Lower lobe of right lung (tissue), 2 donors: ENCODE results near the gene ABCB6. TPM values are rescaled to one million over a fixed set of nuclear protein-coding genes. Genes with fewer than 3 reads are reported as not detected.

ENCODE experiments used
- ATAC-seq, 2 donors: fragments of 200-7000 bp; cut with Tn5 transposase; one replicate each; pipeline ENCODE4 v1.9.1; 2020 to 2022; ENCODE audit warnings: mild to moderate bottlenecking in 2 of 2, moderate library complexity in 2 of 2
- DNase-seq: peaks from one replicate; pipeline ENCODE4 v3.0.0-alpha.2; 2020
- H3K27ac ChIP-seq: fragments of 200-600 bp; one replicate; pipeline ENCODE4 v1.8.0; 2022
- H3K27me3 ChIP-seq: fragments of 200-600 bp; one replicate; pipeline ENCODE4 v1.8.0; 2022; ENCODE audit warnings: low read depth
- H3K36me3 ChIP-seq: fragments of 200-600 bp; one replicate; pipeline ENCODE4 v1.8.0; 2022; ENCODE audit warnings: mild to moderate bottlenecking
- H3K4me1 ChIP-seq: fragments of 200-600 bp; one replicate; pipeline ENCODE4 v1.8.0; 2022
- H3K4me3 ChIP-seq: fragments of 200-600 bp; one replicate; pipeline ENCODE4 v1.8.0; 2022; ENCODE audit warnings: mild to moderate bottlenecking
- H3K9me3 ChIP-seq: fragments of 200-600 bp; one replicate; pipeline ENCODE4 v1.8.0; 2022
- intact Hi-C: fragments of 100-400 bp; cut with DNase I; formaldehyde crosslinking; loops from one replicate; pipeline ENCODE4 v1.11.0; 2022
- total RNA-seq: library from RNA; stranded (reverse); fragmentation: NEBNext Ultra II Directional; extraction: Animal tissue kit (Norgen Biotek cat#: 25700); gene quantifications from one replicate; pipeline ENCODE4 v1.2.1, GENCODE V29; 2021
- TF ChIP-seq, protein P1 (sequence below): fragments of 200-600 bp; IDR thresholded peaks from one replicate; pipeline ENCODE4 v1.8.0; 2022; ENCODE audit warnings: antibody characterized with exemption, mild to moderate bottlenecking
- donor health status: DM: no; HTN: yes; CAD: no; lungs with severe emphysema.

Gene ABCB6
- total RNA-seq, 1 donor from 2014 or later, result 15.4 TPM

DNA sequence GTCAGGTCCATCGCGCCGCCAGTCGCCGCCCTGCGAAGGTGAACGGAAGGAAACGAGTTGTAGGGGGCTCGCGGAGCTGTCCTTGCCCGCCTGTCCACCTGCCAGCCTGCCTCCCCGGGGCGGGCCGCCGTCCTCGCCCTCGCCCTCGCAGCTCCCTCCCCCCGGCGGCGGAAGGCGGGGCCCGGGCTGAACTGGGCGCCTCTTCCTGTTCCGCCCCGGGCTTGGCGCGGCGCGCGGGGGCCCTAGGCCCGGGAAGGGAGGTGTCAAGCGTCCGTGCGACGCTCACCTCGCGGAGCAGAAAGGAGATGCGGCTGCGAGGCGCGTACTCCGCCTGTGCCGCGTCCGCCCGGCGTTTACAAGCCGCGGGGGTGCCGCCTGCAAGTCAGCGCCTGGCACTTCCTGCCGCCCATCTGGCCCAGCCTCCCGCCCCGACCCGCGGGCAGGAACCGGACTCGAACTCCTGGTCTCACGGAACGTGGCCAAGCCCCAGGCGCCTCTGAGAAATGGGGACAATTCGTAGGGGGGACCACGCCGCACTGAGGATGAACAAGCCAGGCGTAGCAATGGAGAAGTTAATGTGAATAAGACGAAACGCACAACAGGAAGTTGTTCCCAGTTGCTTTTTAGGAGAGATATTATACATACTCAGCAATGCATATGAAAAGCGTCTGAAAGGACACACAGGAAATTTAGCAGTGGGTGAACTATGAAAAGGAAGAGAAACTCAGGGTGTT is 41.8 kb downstream of the ABCB6 start, which contains the start of gene CNPPD1:
Gene CNPPD1 (minus strand): TSS at position 108 of the 734 bp plus-strand sequence. CDS start 97 bp downstream, at position 11.
- H3K4me3 ChIP-seq, result peak within 1 kb of the TSS; percentile 99
- no peaks in the 10 kb centered on the region for H3K27me3 ChIP-seq
- TF ChIP-seq, protein P1, sequence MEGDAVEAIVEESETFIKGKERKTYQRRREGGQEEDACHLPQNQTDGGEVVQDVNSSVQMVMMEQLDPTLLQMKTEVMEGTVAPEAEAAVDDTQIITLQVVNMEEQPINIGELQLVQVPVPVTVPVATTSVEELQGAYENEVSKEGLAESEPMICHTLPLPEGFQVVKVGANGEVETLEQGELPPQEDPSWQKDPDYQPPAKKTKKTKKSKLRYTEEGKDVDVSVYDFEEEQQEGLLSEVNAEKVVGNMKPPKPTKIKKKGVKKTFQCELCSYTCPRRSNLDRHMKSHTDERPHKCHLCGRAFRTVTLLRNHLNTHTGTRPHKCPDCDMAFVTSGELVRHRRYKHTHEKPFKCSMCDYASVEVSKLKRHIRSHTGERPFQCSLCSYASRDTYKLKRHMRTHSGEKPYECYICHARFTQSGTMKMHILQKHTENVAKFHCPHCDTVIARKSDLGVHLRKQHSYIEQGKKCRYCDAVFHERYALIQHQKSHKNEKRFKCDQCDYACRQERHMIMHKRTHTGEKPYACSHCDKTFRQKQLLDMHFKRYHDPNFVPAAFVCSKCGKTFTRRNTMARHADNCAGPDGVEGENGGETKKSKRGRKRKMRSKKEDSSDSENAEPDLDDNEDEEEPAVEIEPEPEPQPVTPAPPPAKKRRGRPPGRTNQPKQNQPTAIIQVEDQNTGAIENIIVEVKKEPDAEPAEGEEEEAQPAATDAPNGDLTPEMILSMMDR, result no peak
- H3K9me3 ChIP-seq, result no peaks in the 10 kb centered on the region
- DNase-seq (peak; percentile 93), ATAC-seq (peak; percentile 94)
- intact Hi-C loops, result no loop called here
- H3K27ac ChIP-seq, result peak within 1 kb of the TSS; percentile 99
- peaks cover 64% of the 10 kb centered on the region for H3K36me3 ChIP-seq
- peaks cover 37% of the 10 kb centered on the region for H3K4me1 ChIP-seq

DNA sequence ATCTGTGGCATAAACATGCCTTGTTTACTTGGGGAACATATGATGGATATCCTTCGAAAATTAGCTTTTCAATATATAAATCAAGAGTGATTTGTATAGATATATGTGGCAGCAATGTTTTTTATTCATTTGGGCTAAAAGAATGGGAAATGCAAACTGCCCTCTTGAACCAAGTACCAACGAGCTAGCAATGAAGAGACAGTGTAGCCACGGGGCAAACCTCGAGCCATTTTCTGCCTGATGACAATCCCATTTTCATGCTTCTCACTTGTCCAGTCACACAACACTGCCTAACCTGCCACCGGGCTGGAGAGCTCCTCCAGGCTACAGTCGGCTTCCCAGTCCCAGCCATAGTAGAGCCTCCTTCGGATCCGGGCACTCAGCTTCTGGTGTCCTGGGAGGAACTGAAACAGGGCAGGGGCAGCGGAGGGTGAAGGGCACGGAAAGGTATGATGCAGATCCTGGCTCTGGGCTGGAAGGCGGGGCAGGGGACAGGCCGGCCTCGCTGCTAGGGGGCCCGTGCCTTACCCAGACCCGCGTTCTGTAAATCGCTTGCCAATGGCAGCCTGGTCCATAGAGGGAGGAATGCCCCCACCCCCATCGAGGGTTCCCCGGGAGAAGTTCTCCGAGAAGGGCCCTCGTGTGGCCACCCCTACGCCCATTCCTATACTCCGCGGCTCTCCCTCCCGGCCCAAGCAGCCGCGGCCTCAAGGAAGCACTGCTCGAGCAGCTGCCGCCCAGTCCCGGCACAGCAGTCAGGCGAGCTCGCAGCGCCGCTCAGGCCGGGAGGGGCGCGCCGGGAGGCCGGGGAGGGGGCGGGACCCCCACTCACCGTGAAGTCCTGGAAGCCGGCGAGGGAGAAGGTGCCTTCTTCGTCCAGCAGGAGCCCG is 42.6 kb downstream of the ABCB6 start:
- Histone ChIP-seq H3K9me3 (no peaks in the 10 kb centered on the region), H3K27ac (peak overlapping the region; percentile 99), H3K4me1 (peaks cover 43% of the 10 kb centered on the region), H3K4me3 (peak overlapping the region; percentile 99), H3K36me3 (peaks cover 59% of the 10 kb centered on the region), H3K27me3 (no peaks in the 10 kb centered on the region)
- intact Hi-C loops, result no loop called here
- ATAC-seq, result peak; percentile 46 to 47
- TF ChIP-seq, protein P1, result peak; percentile 22
- DNase-seq, result peak; percentile 72

DNA sequence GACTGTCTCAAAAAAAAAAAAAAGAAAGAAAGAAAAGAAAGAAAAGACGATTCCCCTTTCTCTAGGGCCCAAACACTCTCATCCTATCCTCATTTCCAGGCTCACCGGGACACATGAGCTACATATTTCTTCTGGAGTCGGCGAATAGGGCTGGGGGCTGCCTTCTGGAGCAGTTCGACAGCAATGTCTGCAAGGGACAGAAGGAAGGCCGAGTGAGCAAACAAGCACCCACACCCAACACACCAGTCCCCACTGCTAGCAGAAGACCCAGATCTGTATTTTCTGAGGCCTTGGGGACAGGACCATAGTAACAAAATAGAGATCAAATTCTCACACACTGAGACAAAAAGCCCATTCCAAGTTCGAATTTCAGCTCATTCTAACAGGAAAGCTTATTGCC is 43.3 kb downstream of the ABCB6 start:
- Histone ChIP-seq H3K9me3 (no peaks in the 10 kb centered on the region), H3K36me3 (peaks cover 52% of the 10 kb centered on the region), H3K4me3 (peak overlapping the region; percentile 99), H3K27ac (peak overlapping the region; percentile 99), H3K27me3 (no peaks in the 10 kb centered on the region), H3K4me1 (peaks cover 48% of the 10 kb centered on the region)
- TF ChIP-seq, protein P1, result no peak
- DNase-seq (no peak), ATAC-seq (no peak)
- intact Hi-C loops, result no loop called here

DNA sequence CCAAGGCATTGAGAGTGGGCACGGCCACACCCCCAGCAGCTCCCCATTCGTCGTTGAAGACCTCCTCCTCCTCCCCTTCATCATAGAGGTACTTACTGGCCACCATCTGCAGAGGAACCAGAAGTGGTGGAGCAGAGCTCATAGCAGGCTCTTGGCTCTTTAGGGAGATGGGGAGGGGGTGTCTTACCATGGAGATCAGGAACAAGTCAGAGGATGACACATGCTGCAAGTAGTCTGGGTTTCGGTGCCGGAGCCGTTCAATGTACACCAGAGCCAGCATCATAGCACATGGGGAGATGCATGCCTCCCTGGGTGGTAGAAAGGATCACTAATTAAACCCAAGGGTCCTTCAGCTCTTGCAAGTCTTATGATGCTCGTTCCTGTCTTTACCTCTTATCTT is 44.0 kb downstream of the ABCB6 start:
- Histone ChIP-seq H3K4me1 (peaks cover 48% of the 10 kb centered on the region), H3K36me3 (peaks cover 45% of the 10 kb centered on the region), H3K4me3 (no peak overlapping the region), H3K27ac (no peak overlapping the region), H3K27me3 (no peaks in the 10 kb centered on the region), H3K9me3 (no peaks in the 10 kb centered on the region)
- ATAC-seq (no peak), DNase-seq (no peak)
- intact Hi-C loops, result no loop called here
- TF ChIP-seq, protein P1, result no peak

DNA sequence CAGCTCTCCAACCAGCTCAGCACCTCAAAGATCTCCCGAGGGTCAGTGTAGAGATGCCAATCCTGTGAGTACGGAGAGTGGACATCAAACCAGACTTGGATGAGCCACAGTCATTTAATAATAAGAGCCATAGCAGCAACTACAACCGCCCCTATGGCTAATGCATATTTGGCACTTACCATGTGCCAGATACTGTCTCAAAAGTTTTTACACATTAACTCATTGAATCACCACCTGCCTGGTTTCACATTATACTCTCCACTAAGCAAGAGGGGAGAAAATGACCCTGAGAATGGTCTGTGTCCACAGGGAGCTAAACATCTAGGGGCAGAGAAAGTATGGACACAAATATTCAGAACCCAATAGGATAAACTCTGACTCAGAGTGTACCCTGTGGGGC is 44.6 kb downstream of the ABCB6 start:
- Histone ChIP-seq H3K36me3 (peaks cover 42% of the 10 kb centered on the region), H3K9me3 (no peaks in the 10 kb centered on the region), H3K27me3 (no peaks in the 10 kb centered on the region), H3K4me1 (peaks cover 42% of the 10 kb centered on the region), H3K4me3 (no peak overlapping the region), H3K27ac (no peak overlapping the region)
- TF ChIP-seq, protein P1, result no peak
- intact Hi-C loops, result no loop called here
- DNase-seq, result no peak
- ATAC-seq, result no peak
